Measurements from ENCODE around the gene GPR135.

DNA sequence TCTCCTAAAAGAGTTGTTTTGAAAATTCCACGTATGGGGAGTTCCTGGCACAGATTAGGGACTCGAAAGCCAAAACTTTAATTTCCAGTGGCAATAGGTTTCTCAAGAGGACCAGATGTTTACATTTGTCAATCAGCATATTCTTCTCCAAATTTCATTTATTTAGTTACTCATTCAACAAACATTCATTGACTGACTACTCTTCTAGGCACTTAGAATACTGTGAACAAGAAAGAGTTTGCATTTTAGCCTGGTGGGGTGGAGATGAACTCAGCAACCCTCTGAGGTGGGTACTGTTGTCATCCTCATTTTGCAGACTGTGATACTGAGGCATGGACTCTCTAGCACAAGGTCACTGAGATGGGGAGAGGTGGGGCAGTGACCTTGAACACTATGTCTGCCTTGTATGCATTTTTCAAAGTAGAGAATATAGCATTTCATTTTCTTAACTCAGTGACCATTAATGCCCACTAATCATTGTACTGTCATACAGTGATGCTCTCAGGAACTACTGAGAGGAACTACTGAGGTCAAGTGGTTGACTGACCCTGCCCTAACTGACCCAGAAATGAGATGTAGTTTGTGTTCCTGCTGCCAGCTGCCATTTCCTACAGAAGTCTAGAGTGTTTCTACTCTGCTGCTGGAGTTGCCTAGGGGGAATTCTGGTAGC lies 16.8 kb upstream of the GPR135 start:
- TF ChIP-seq, protein P1, sequence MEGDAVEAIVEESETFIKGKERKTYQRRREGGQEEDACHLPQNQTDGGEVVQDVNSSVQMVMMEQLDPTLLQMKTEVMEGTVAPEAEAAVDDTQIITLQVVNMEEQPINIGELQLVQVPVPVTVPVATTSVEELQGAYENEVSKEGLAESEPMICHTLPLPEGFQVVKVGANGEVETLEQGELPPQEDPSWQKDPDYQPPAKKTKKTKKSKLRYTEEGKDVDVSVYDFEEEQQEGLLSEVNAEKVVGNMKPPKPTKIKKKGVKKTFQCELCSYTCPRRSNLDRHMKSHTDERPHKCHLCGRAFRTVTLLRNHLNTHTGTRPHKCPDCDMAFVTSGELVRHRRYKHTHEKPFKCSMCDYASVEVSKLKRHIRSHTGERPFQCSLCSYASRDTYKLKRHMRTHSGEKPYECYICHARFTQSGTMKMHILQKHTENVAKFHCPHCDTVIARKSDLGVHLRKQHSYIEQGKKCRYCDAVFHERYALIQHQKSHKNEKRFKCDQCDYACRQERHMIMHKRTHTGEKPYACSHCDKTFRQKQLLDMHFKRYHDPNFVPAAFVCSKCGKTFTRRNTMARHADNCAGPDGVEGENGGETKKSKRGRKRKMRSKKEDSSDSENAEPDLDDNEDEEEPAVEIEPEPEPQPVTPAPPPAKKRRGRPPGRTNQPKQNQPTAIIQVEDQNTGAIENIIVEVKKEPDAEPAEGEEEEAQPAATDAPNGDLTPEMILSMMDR (conservative IDR thresholded peaks at IDR 0.05; ENCODE audit: low read depth, low read length) = no peak; the same call in 1 of the 2 replicates
- TF ChIP-seq EZH2phosphoT487 (IDR thresholded peaks at IDR 0.05; ENCODE audit: borderline replicate concordance, low read length) = no peak
- TF ChIP-seq EZH2 (IDR thresholded peaks at IDR 0.05; ENCODE audit: low read length, unreplicated experiment) = no peak
